Esophagus squamous epithelium (tissue), 4 donors: ENCODE data around the gene PLEKHG2.

ENCODE experiments used
- POLR2A ChIP-seq, 4 donors: fragments of 450-650 bp; IDR thresholded peaks; one replicate each; pipeline ENCODE4 v1.6.1; 2017; ENCODE audit warnings: antibody characterized with exemption in 4 of 4, mild to moderate bottlenecking in 4 of 4, moderate library complexity in 3 of 4
- TF ChIP-seq, protein P1 (sequence below), 6 experiments: fragments of 450-650 bp in 4 of 6; fragments of 200-600 bp in 2 of 6; sonication (generic) in 2 of 6; IDR thresholded peaks; one replicate each; pipeline ENCODE4 v1.5.1; 2016 to 2019; ENCODE audit warnings: antibody characterized with exemption in 6 of 6, mild to moderate bottlenecking in 4 of 6, moderate library complexity in 4 of 6

DNA sequence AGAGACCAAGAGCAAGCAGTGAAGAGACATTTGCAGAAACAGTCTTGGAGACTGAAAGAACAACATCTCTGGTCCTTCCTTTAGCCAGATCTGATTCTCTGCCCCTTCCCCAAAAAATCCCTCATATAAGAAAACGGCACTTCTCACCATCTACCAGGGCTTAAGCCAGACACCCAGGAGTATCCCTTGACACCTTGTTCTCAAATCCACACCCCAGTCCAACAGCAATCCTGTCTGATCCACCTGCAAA lies 1.7 kb upstream of the PLEKHG2 start:
- no peak for TF ChIP-seq POLR2A (IDR thresholded peaks at IDR 0.05)
- TF ChIP-seq, protein P1, sequence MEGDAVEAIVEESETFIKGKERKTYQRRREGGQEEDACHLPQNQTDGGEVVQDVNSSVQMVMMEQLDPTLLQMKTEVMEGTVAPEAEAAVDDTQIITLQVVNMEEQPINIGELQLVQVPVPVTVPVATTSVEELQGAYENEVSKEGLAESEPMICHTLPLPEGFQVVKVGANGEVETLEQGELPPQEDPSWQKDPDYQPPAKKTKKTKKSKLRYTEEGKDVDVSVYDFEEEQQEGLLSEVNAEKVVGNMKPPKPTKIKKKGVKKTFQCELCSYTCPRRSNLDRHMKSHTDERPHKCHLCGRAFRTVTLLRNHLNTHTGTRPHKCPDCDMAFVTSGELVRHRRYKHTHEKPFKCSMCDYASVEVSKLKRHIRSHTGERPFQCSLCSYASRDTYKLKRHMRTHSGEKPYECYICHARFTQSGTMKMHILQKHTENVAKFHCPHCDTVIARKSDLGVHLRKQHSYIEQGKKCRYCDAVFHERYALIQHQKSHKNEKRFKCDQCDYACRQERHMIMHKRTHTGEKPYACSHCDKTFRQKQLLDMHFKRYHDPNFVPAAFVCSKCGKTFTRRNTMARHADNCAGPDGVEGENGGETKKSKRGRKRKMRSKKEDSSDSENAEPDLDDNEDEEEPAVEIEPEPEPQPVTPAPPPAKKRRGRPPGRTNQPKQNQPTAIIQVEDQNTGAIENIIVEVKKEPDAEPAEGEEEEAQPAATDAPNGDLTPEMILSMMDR (IDR thresholded peaks at IDR 0.05): no peak
